VCaP (cell line): ENCODE results near the gene CYP2B6.
"Not testable (repeated sequence)": the region's sequence is repeated elsewhere in the genome, so short reads cannot be mapped to it uniquely, and the experiment has no call there.

Source experiments
- H3K27ac ChIP-seq: fragments of 450-650 bp; 2 replicates; pipeline ENCODE4 v1.5.1; 2017
- TF ChIP-seq, protein P1 (sequence below): fragments of 450-650 bp; conservative IDR thresholded peaks from 2 replicates; pipeline ENCODE4 v1.5.1; 2017; ENCODE audit warnings: mild to moderate bottlenecking, moderate library complexity

CYP2B6 gene

DNA sequence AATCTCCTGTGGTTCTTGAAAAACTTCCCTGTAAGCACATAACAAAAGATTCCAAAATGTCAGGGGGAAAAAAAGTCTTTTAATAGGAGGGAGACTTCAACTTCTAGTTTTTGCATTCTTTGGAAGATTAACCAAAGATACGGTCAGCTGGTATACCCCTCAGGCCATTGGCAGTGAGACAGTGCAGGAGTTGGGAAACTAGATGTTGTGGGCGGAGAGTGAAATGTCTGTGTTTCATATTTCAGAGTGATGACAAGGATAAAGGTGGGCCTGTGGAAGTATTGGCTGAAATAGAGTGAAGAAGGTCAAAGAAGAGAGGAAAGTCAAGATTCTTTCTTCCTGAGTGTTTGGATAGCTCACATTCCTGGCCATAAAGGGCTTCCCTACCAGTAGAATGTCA, 40.8 kb downstream of the CYP2B6 start:
- TF ChIP-seq, protein P1, sequence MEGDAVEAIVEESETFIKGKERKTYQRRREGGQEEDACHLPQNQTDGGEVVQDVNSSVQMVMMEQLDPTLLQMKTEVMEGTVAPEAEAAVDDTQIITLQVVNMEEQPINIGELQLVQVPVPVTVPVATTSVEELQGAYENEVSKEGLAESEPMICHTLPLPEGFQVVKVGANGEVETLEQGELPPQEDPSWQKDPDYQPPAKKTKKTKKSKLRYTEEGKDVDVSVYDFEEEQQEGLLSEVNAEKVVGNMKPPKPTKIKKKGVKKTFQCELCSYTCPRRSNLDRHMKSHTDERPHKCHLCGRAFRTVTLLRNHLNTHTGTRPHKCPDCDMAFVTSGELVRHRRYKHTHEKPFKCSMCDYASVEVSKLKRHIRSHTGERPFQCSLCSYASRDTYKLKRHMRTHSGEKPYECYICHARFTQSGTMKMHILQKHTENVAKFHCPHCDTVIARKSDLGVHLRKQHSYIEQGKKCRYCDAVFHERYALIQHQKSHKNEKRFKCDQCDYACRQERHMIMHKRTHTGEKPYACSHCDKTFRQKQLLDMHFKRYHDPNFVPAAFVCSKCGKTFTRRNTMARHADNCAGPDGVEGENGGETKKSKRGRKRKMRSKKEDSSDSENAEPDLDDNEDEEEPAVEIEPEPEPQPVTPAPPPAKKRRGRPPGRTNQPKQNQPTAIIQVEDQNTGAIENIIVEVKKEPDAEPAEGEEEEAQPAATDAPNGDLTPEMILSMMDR = no peak

DNA sequence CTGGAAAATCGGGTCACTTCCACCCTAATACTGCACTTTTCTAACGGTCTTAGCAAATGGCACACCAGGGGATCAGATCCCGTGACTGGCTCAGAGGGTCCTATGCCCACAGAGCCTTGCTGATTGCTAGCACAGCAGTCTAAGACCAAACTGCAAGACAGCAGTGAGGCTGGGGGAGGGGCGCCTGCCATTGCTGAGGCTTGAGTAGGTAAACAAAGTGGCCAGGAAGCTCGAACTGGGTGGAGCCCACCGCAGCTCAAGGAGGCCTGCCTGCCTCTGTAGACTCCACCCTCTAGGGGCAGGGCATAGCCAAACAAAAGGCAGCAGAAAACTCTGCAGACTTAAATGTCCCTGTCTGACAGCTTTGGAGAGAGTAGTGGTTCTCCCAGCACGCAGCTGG, 42.2 kb downstream of the CYP2B6 start:
- not testable (repeated sequence) for H3K27ac ChIP-seq

More for the DNA sequence above, 40.8 kb downstream of the CYP2B6 start:
- H3K27ac ChIP-seq = no peak overlapping the region

DNA sequence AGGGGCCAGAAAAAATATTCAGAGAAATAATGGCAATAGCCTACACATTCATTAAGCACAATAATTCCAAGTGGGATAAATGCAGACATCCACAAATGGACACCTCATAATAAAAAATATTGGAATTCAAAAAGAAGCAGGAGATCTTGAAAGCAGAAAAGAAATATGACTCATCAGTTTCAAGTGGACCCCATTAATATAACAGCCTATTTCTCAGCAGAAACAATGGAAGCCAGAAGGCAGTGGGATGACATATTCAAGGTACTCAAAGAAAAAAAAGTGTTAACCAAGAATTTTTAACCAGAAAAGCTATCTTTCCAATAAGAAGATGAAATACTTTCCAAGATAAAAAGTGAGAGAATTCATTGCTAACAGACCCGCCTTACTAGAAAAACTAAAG, 48.7 kb downstream of the CYP2B6 start:
- H3K27ac ChIP-seq = no peak overlapping the region
- TF ChIP-seq, protein P1 = no peak

GRCh38 chr19:41045095-41045494, 54.0 kb downstream of the CYP2B6 start:
- H3K27ac ChIP-seq = not testable (repeated sequence)

- no peak overlapping the region for H3K27ac ChIP-seq
- TF ChIP-seq, protein P1 = no peak
Measured at GRCh38 chr19:41050426-41050825, 59.3 kb downstream of the CYP2B6 start.

DNA sequence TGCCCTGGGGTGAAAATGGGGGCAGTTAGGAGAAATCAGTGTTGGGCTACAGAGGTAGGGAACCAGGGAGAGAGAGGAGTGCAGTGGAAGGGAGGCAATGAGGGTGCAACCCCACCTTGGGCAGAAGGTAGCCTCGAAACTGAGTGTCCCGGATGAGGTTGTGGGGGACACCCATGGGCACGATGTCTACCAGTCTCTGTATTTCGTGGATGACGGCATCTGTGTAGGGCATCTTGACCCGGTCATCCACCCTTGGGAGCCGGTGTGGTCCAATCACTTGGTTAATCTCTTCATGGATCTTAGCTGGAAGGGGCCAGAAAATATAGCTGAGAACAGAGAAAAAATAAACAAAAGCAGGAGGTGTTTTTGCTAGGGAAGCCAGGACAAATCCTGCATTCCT, 61.1 kb downstream of the CYP2B6 start:
- H3K27ac ChIP-seq = not testable (repeated sequence)

- not testable (repeated sequence) for H3K27ac ChIP-seq
Measured at GRCh38 chr19:41053331-41053730, 62.2 kb downstream of the CYP2B6 start.

DNA sequence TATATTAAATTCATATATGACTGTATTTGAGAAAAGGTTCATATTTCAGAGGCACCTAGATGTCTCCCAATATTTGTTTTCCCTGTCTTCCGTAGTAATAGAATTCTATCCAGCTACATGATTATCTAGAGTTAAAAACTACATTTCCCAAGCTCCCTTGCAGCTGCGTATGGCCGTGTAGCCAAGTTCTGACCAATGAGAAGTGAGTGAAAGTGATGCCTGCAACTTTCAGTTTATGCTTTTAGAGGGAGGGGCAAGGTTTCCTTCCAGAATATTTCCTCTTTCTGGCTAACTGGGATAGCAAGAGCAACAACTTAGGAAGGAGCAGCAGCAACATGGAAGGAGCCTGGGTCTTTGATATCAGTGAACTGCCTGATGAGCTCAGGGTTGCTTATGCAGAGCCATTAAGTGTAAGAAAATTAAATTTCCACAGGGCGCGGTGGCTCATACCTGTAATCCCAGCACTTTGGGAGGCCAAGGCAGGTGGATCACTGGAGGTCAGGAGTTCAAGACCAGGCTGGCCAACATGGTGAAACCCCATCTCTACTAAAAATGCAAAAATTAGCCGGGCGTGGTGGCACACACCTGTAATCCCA, 74.0 kb downstream of the CYP2B6 start:
- TF ChIP-seq, protein P1 = no peak
- H3K27ac ChIP-seq = no peak overlapping the region
